Measurements from ENCODE around the gene PTPRE. TPM values are rescaled to one million over a fixed set of nuclear protein-coding genes. Genes with fewer than 3 reads are reported as not detected.

PTPRE gene
- total and polyA plus RNA-seq, 2 donors from 2014 or later, result 1.1 to 25.7 TPM

DNA sequence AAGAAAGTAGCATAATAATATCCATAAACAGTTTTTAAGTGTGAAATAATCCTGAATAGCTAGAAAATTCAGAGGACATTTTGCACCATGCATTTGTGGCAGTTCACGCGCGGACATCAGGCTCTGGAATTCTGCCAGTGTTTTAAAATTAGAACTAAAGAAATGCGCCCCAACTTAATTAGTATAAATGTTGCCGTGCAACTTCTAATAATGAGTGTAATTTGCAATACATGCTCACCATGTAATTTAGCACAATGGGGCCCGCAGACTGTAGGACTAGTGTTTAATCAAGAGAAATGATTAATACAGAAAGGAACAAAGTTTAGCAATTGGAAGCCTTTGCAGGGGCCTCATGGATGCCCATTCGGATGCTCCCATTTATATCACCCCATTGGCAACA is 96.6 kb downstream of the PTPRE start:
- DNase-seq, result peak in 1 of 5 donors; percentile 4
- Histone ChIP-seq H3K4me3 (ENCODE audit: low read length in 3 of 3) (no peak overlapping the region), H3K27me3 (ENCODE audit: control insufficient read depth, insufficient read depth, low read length) (no peaks in the 10 kb centered on the region), H3K27ac (ENCODE audit: low read depth in 2 of 2, low read length in 2 of 2) (no peak overlapping the region), H3K36me3 (ENCODE audit: control insufficient read depth in 2 of 3, insufficient read depth in 3 of 3, low read length in 3 of 3) (no peaks in the 10 kb centered on the region), H3K9me3 (ENCODE audit: control insufficient read depth in 2 of 3, insufficient read depth in 1 of 3, low read length in 3 of 3) (no peaks in the 10 kb centered on the region), H3K9ac (ENCODE audit: low read length in 3 of 3) (no peak overlapping the region), H3K4me1 (ENCODE audit: control insufficient read depth in 2 of 3, insufficient read depth in 2 of 3, low read depth in 1 of 3, low read length in 3 of 3) (no peaks in the 10 kb centered on the region)
- FAIRE-seq, result no peak
- intact Hi-C loops (cut with DNase I), result no loop called here
- TF ChIP-seq CTCF (IDR thresholded peaks at IDR 0.05; ENCODE audit: borderline replicate concordance, extremely low read depth, insufficient read depth), result no peak

GRCh38 chr10:128005858-128006257 is 99.0 kb downstream of the PTPRE start:
- TF ChIP-seq CTCF (IDR thresholded peaks at IDR 0.05; ENCODE audit: borderline replicate concordance, extremely low read depth, insufficient read depth), result no peak
- H3K27me3 ChIP-seq (ENCODE audit: control insufficient read depth, insufficient read depth, low read length), result no peaks in the 10 kb centered on the region
- H3K9ac ChIP-seq (ENCODE audit: low read length in 3 of 3), result no peak overlapping the region
- intact Hi-C loops (cut with DNase I), result loop anchor here (5.0 kb wide), 1 partner anchor 99 kb away; the partner anchor contains the start of gene PTPRE
- H3K4me3 ChIP-seq (ENCODE audit: low read length in 3 of 3), result no peak overlapping the region
- H3K36me3 ChIP-seq (ENCODE audit: control insufficient read depth in 2 of 3, insufficient read depth in 3 of 3, low read length in 3 of 3), result no peaks in the 10 kb centered on the region
- FAIRE-seq (no peak), DNase-seq (no peak)
- no peak overlapping the region for H3K27ac ChIP-seq (ENCODE audit: low read depth in 2 of 2, low read length in 2 of 2)
- no peaks in the 10 kb centered on the region for H3K9me3 ChIP-seq (ENCODE audit: control insufficient read depth in 2 of 3, insufficient read depth in 1 of 3, low read length in 3 of 3)
- no peaks in the 10 kb centered on the region for H3K4me1 ChIP-seq (ENCODE audit: control insufficient read depth in 2 of 3, insufficient read depth in 2 of 3, low read depth in 1 of 3, low read length in 3 of 3)

DNA sequence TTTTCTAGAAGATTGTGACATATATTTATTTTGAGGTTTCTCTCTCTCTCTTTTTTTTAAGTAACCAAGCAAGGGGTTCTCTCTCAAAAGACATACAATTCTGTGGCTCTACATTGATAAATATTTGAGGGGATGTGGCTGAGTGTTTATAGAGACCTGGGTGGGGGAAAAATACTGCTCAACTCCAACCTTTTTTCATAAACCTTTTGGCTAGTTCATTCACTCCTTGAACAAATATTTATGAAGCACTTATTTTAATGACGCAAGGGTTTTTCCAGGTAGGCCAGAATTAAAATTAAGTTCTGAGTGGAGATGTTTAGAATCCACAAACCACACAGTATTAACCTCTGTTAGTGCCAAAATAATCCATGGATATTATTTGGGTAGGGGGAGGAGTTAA is 100.2 kb downstream of the PTPRE start:
- no peak overlapping the region for H3K4me3 ChIP-seq (ENCODE audit: low read length in 3 of 3)
- no peak for FAIRE-seq
- no peaks in the 10 kb centered on the region for H3K27me3 ChIP-seq (ENCODE audit: control insufficient read depth, insufficient read depth, low read length)
- no peaks in the 10 kb centered on the region for H3K9me3 ChIP-seq (ENCODE audit: control insufficient read depth in 2 of 3, insufficient read depth in 1 of 3, low read length in 3 of 3)
- no peak for DNase-seq
- no peak overlapping the region for H3K9ac ChIP-seq (ENCODE audit: low read length in 3 of 3)
- H3K36me3 ChIP-seq (ENCODE audit: control insufficient read depth in 2 of 3, insufficient read depth in 3 of 3, low read length in 3 of 3), result no peaks in the 10 kb centered on the region
- H3K27ac ChIP-seq (ENCODE audit: low read depth in 2 of 2, low read length in 2 of 2), result no peak overlapping the region
- intact Hi-C loops (cut with DNase I), result loop anchor here (5.0 kb wide), 1 partner anchor 100 kb away; the partner anchor contains the start of gene PTPRE
- TF ChIP-seq CTCF (IDR thresholded peaks at IDR 0.05; ENCODE audit: borderline replicate concordance, extremely low read depth, insufficient read depth), result no peak
- H3K4me1 ChIP-seq (ENCODE audit: control insufficient read depth in 2 of 3, insufficient read depth in 2 of 3, low read depth in 1 of 3, low read length in 3 of 3), result peaks cover 0 to 2% (median 0%) of the 10 kb centered on the region in 3 donors

DNA sequence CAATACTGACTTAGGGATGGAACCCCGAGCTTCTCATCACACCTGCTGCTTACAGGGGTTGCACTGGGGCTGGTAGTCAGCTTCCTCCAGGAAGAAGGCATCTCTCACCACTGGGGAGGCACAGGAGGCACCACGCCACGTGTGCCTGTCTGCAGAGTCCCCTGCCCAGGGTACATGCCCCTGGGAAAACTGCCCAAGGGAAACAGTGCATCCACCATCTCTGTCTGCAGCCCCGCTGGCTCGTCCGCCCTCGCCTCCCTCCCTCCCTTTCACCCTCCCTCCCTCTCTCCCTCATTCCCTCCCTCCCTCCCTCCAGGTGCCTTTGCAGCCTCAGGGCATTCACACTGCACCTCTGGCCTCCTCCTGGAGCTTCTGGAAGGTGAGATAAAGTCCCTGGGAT is 101.1 kb downstream of the PTPRE start:
- Histone ChIP-seq H3K27ac (ENCODE audit: low read depth in 2 of 2, low read length in 2 of 2) (no peak overlapping the region), H3K36me3 (ENCODE audit: control insufficient read depth in 2 of 3, insufficient read depth in 3 of 3, low read length in 3 of 3) (no peaks in the 10 kb centered on the region), H3K9ac (ENCODE audit: low read length in 3 of 3) (no peak overlapping the region), H3K4me1 (ENCODE audit: control insufficient read depth in 2 of 3, insufficient read depth in 2 of 3, low read depth in 1 of 3, low read length in 3 of 3) (peaks cover 0 to 2% (median 0%) of the 10 kb centered on the region in 3 donors), H3K4me3 (ENCODE audit: low read length in 3 of 3) (no peak overlapping the region), H3K27me3 (ENCODE audit: control insufficient read depth, insufficient read depth, low read length) (no peaks in the 10 kb centered on the region), H3K9me3 (ENCODE audit: control insufficient read depth in 2 of 3, insufficient read depth in 1 of 3, low read length in 3 of 3) (no peaks in the 10 kb centered on the region)
- TF ChIP-seq CTCF (IDR thresholded peaks at IDR 0.05; ENCODE audit: borderline replicate concordance, extremely low read depth, insufficient read depth), result no peak
- FAIRE-seq (no peak), DNase-seq (peak in 1 of 5 donors; percentile 18)
- intact Hi-C loops (cut with DNase I), result loop anchor here (5.0 kb wide), 1 partner anchor 101 kb away; the partner anchor contains the start of gene PTPRE
